A375 (cell line): Measurements from ENCODE around the gene SIRT7. TPM values are rescaled to one million over a fixed set of nuclear protein-coding genes. Genes with fewer than 3 reads are reported as not detected.

Source experiments
- total RNA-seq: library from RNA; depleted of rRNA; stranded (reverse); fragments of >200 nt; shearing (Covaris generic); gene quantifications from 2 replicates; pipeline ENCODE4 v1.2.3, GENCODE V29; 2014; rRNA removed

Gene SIRT7, protein sequence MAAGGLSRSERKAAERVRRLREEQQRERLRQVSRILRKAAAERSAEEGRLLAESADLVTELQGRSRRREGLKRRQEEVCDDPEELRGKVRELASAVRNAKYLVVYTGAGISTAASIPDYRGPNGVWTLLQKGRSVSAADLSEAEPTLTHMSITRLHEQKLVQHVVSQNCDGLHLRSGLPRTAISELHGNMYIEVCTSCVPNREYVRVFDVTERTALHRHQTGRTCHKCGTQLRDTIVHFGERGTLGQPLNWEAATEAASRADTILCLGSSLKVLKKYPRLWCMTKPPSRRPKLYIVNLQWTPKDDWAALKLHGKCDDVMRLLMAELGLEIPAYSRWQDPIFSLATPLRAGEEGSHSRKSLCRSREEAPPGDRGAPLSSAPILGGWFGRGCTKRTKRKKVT
- total RNA-seq = 31.6 and 35.1 TPM in 2 replicates

DNA sequence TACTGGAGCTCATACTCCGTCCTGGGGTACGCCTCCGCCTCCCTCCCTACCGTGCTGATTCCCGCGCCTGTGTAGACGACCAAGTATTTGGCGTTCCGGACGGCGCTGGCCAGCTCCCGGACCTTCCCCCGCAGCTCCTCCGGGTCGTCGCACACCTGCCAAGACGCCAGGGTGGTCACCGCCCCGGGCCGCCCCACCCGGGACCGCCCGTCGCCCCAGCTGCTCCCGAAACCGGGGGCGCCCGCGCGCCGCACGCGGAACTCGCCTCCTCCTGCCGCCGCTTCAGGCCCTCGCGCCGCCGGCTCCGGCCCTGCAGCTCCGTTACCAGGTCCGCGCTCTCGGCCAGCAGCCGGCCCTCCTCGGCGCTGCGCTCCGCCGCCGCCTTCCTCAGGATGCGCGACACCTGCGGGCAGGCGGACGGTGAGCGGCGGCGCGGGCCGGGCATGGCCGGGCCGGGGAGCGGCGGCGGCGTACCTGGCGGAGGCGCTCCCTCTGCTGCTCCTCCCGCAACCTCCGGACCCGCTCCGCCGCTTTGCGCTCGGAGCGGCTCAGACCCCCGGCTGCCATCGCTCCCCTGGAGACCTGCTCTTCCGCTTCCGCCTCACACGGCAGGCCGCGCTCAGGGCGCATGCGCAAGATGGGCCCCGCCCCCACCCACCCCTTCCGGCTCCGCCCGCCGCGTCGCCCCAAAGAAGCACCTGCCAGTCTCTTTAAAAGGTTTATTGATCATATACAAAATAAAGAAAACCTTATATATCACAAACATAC is at the start of gene SIRT7:
Gene SIRT7, minus strand, starts transcription at position 612 of the 768 bp plus-strand sequence. Its CDS starts 45 bp downstream, at position 567.

DNA sequence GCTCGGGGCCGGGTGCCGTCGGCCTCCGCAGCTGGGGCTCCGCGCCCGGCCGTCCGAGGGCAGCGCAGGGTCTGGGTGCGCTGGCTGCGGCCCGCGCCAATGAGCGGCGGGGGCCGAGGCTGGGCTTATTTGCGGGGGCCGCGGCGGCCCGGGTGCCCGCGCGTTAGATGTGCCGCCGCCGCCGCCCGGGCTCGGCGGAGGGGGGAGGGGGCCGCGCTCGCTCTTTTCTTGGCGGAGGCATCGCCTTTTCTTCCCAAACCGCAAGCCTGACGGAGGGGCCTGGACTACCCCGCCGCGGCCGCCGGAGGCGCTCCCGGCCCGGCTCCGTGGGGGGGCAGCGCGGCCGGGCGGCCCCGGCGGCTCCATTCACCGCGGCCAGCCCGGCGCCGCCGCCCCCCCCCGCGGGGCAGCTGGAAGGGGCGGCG is 43.1 kb upstream of the SIRT7 start, which contains the start of gene NOTUM:
Gene NOTUM, minus strand, starts transcription at position 101 of the 425 bp plus-strand sequence. CDS start 278 bp downstream, outside the sequence.

DNA sequence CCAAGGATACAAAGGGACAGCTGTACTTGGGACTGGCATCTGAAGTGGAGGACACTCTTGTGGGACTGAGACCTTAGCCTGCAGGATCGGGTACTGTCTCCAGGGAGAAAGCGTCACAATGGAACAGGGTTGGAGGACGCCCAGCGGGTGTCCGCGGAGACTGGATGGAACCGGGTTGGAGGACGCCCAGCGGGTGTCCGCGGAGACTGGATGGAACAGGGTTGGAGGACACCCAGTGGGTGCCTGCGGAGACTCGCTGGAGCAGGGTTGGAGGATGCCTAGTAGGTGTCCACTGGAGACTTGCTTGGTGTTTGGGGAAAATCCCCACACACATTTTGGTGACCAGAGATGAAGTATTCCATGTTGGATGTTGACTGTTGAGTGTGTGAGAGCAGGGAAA is 29.2 kb upstream of the SIRT7 start, which contains the start of gene MYADML2:
Gene MYADML2, minus strand, starts transcription at position 45 of the 400 bp plus-strand sequence. CDS start 5,492 bp downstream, outside the sequence.

GRCh38 chr17:81927653-81928543 is 9.9 kb upstream of the SIRT7 start, which contains the start of gene MAFG:
MAFG (minus strand) TSS chr17:81927735; CDS start chr17:81923185, 4,550 bp downstream.

DNA sequence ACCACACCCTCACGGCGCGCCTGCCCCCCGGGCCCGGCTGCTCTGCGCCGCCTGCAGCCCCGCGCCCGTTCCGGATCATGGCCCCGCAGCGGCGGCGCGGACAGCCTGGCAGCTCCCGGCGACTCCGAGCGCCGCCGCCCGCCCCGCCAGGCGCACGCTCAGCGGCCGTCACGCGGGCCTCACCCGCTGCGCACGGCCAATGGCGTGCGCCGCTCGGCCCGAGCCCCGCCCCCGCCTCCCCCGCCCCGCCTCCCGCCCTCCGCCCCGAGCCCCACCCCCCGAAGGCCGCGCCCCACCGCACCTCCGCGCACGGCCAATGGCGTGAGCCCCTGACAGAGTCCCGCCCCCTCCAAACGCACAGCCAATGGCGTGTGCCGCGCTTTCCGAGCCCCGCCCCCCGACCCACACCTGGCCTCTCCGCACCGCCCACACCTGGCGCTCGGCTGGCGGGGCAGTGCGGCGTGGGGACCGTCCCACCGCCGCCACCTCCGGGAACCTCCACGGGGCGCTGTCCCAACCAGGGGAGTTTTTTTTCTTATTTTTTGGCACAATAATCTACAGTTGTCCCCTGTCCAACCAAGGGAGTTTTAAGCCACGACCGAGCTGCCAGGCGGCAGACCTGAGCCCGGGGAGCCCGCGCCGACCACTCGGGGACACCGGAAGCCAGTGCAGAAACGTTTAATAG is 6.6 kb downstream of the SIRT7 start, which contains the start of gene PCYT2:
Gene PCYT2, minus strand, starts transcription at position 123 of the 685 bp plus-strand sequence. Its CDS starts 44 bp downstream, at position 79.

GRCh38 chr17:81902023-81902652 is 15.8 kb downstream of the SIRT7 start, which contains the start of gene NPB:
NPB (plus strand) TSS chr17:81902238; CDS start chr17:81902278, 40 bp downstream.

DNA sequence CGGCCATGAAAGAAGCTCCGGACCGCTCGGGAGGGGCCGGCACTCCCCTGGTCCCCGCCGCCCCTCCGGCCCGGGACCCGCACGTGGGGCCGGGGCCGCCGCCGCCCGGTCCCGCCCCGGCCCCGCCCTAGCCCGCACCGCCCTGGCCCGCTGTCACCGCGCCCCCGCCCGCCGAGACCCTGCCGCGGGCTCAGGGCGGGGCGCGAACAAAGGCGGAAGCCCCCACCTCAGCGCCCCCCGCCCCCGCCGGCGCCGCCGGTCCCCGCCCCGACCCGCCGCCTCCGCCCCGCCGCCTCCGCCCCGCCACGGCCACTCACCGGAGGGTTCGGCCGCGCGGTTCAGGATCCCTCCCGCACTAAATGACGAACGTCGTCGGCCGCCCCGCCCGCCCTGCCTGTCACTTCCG is 47.0 kb downstream of the SIRT7 start, which contains the start of gene ARHGDIA:
Gene ARHGDIA, minus strand, starts transcription at position 357 of the 406 bp plus-strand sequence. CDS start 1,407 bp downstream, outside the sequence.

Other genes with a start within 250 kb of the SIRT7 start
- gene ARL16, start 234.4 kb downstream of the SIRT7 start, total RNA-seq = 47.6 and 51.0 TPM in 2 replicates
- gene HGS, start 234.2 kb downstream of the SIRT7 start, total RNA-seq = 159 and 172 TPM in 2 replicates
- gene MRPL12, start 214.8 kb downstream of the SIRT7 start, total RNA-seq = 42.8 and 60.5 TPM in 2 replicates
- 55.5 and 62.1 TPM in 2 replicates for gene SLC25A10, start 205.9 kb downstream of the SIRT7 start, total RNA-seq
- not detected in 2 replicates for gene GCGR, start 114.0 kb downstream of the SIRT7 start, total RNA-seq
- 73.0 and 96.0 TPM in 2 replicates for gene MCRIP1, start 84.9 kb downstream of the SIRT7 start, total RNA-seq
- 0.61 TPM in 1 of 2 replicates, not detected in the other for gene PPP1R27, start 83.1 kb downstream of the SIRT7 start, total RNA-seq
- 716 and 811 TPM in 2 replicates for gene P4HB, start 57.6 kb downstream of the SIRT7 start, total RNA-seq
- gene ARHGDIA, start 46.8 kb downstream of the SIRT7 start, total RNA-seq = 229 and 255 TPM in 2 replicates
- 423 and 436 TPM in 2 replicates for gene ALYREF, start 26.6 kb downstream of the SIRT7 start, total RNA-seq
- 135 and 136 TPM in 2 replicates for gene ANAPC11, start 26.5 kb downstream of the SIRT7 start, total RNA-seq
- gene NPB, start 15.9 kb downstream of the SIRT7 start, total RNA-seq = 0.11 and 0.24 TPM in 2 replicates
- 27.0 and 32.0 TPM in 2 replicates for gene PCYT2, start 6.8 kb downstream of the SIRT7 start, total RNA-seq
- 23.1 and 24.7 TPM in 2 replicates for gene MAFG, start 9.6 kb upstream of the SIRT7 start, total RNA-seq
- gene PYCR1, start 19.1 kb upstream of the SIRT7 start, total RNA-seq = 190 and 198 TPM in 2 replicates
- gene MYADML2, start 29.1 kb upstream of the SIRT7 start, total RNA-seq = not detected in 2 replicates
- 0.11 TPM in 1 of 2 replicates, not detected in the other for gene NOTUM, start 43.0 kb upstream of the SIRT7 start, total RNA-seq
- gene ASPSCR1, start 59.5 kb upstream of the SIRT7 start, total RNA-seq = 43.4 and 50.5 TPM in 2 replicates
- gene CENPX, start 104.7 kb upstream of the SIRT7 start, total RNA-seq = 81.1 and 86.3 TPM in 2 replicates
- 17.9 and 20.5 TPM in 2 replicates for gene LRRC45, start 105.1 kb upstream of the SIRT7 start, total RNA-seq
- 15.0 and 18.4 TPM in 2 replicates for gene RAC3, start 113.5 kb upstream of the SIRT7 start, total RNA-seq
- gene DCXR, start 119.5 kb upstream of the SIRT7 start, total RNA-seq = 74.0 and 86.0 TPM in 2 replicates
- gene RFNG, start 133.6 kb upstream of the SIRT7 start, total RNA-seq = 29.9 and 33.5 TPM in 2 replicates
- gene GPS1, start 133.7 kb upstream of the SIRT7 start, total RNA-seq = 204 and 210 TPM in 2 replicates
- gene DUS1L, start 147.6 kb upstream of the SIRT7 start, total RNA-seq = 127 and 134 TPM in 2 replicates
- gene FASN, start 180.1 kb upstream of the SIRT7 start, total RNA-seq = 246 and 260 TPM in 2 replicates